OCI-M2 (cell line): ENCODE measurements around the gene DDX4.

Source experiments
- DNase-seq: peaks from one replicate; lab custom pipeline; 2025; ENCODE audit not compliant: unreplicated experiment; lab: John Stamatoyannopoulos, UW

The DDX4 gene

GRCh38 chr5:55820488-55820887 is 82.6 kb downstream of the DDX4 start:
- DNase-seq = no peak

DNA sequence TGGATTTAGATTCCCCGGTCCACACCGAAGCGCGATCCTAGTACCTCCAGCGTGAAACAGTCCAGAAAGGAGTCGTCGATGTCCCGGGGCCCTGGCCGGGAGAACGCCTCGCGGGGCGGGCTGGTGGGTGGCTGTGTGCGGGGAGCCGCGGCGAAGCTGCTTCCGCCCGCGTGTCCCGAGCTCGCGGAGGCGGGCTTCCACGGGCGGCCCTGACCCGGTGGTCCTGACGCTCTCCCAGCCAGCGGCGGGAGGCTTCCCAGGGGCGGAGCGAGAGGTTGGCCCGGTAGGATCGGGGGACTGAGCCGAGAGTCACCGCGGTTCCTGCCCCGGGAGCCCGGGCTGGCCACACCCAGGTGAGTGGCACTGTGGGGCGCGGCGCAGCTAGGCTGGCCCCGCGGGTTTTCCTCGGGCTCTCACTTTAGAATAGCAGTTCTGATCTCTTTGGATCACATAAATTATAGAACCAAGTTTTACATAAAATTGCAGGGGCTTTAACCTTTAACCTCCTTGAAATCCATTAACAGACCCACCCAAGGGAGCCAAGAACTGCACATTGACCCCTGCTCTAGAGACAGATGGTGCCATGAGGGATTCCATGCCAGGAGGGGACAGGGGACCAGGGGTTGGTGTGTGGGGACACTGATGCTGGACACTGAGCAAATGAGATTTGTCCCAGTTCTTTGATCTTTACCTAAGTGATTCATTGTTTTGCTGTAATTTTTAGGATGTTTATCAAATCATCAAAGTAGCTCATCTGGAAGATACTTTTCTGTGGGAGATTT is 84.1 kb downstream of the DDX4 start:
- no peak for DNase-seq

GRCh38 chr5:55823151-55823796 is 85.4 kb downstream of the DDX4 start:
- no peak for DNase-seq

DNA sequence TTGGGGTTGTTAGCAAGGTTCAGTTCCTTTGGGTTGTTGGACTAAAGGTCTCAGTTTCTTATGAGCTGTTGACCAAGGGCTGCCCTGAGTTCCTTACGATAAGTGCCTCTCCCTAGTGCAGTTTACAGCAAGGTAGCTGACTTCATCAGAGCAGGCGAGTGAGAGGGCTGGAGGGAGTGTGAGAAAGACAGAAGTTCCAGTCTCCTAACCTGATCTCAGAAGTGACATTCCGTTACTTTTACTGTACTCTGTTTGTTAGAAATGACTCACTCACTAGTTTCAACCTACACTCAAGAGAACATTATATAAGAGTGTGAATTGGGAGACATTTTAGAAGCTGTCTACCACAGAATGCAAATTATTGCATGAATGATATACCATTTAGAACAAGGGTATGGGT is 92.1 kb downstream of the DDX4 start:
- no peak for DNase-seq

GRCh38 chr5:55832446-55832845 is 94.6 kb downstream of the DDX4 start:
- DNase-seq = no peak

DNA sequence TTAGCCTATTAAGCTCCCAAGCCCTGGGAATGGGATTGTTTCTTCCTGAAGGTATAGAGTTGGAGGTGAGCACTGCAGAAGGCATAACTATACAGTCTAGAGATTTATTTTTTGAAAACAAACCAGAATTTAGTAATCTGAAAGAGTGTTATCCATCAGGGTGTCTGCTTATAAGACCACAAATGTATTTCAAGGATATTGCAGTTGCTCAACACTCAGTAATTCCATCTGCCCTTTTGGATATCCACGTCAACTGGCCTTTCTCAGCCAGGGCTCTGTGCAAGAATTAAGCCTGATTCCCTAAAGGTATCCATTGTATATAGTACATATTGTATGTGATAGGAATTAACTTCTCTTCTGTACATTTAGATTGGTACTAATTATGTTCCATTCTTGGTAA is 98.3 kb downstream of the DDX4 start:
- DNase-seq = no peak

DNA sequence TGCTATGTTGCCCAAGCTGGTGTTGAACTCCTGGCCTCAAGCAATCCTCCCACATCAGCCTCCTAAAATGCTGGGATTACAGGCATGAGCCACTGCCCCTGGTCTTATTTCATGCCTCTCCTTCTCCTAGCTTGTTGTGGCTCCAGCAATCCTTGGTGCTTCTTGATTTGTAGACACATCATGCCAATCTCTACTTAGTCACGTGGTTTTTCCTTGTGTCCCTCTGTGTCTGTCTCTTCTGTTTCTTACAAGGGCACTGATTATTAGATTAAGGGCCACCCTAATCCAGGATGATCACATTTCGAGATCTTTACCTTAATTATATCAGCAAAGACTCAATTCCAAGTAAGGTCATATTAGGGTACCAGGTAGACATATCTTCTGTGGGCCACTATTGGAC is 104.1 kb downstream of the DDX4 start:
- no peak for DNase-seq

DNA sequence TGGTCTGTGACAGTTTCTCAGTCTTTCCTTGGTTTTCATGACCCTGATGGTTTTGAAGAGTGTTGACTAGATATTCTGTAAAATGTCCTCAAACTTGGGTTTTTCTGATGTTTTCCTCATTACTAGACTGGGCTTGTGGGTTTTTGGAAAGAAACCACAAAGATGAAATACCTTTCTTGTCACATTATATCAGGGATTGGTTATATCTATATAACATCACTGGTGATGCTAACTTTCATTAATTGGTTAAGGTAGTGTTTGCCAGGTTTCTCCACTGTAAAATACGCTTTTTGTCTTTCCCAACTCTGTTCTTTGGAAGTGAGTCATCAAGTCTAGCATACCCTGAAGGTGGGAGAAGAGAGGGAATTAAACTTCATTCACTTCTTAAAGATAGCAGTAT is 110.0 kb downstream of the DDX4 start:
- DNase-seq = no peak

DNA sequence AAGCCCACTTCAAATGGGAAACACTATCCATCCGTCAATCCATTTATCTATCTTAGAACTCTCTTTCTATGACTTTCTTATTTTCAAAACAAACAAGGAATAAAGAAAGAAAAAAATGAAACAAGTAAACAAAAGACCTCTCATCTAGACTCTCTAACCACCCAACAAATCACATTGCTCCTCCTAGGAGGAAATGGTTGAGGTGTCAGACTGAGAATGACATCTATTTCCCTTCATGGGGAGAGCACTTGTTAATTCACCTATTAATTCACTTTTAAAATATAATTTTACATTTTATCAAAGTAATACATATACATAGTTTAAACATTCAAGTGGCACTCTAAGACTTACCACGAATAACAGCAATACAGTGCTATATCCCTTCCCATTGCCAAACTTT is 110.9 kb downstream of the DDX4 start:
- no peak for DNase-seq

GRCh38 chr5:55850839-55851674 is 113.2 kb downstream of the DDX4 start, which contains the start of gene IL31RA:
TSS of gene IL31RA (plus strand) at chr5:55851357. CDS start at chr5:55851571, 214 bp downstream.
- DNase-seq = no peak

- DNase-seq = no peak
Observed at GRCh38 chr5:55851675-55851979, 113.8 kb downstream of the DDX4 start.

DNA sequence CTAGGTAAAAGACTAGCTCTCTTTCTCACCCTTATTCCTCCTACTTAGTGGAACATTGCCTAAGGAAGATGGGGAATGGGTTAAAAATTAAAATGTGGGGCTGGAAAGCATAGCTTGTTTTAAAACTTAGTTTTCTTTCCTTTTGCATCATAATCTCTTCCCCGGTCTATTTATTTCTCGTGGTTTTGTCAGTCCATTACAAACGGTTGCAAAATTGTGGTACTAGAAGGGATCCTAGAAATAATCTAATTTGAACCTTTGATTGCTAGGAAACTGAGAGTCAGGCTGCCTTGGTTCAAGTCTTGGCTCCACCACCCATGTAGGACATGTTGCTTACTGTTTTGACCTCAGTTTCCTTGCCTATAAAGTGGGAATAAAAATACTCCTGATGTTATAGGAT is 114.6 kb downstream of the DDX4 start:
- DNase-seq = no peak

- no peak for DNase-seq
Observed at GRCh38 chr5:55853041-55853670, 115.3 kb downstream of the DDX4 start.

- DNase-seq = no peak
Observed at GRCh38 chr5:55853818-55854217, 116.0 kb downstream of the DDX4 start.

GRCh38 chr5:55855509-55855908 is 117.6 kb downstream of the DDX4 start:
- no peak for DNase-seq

DNA sequence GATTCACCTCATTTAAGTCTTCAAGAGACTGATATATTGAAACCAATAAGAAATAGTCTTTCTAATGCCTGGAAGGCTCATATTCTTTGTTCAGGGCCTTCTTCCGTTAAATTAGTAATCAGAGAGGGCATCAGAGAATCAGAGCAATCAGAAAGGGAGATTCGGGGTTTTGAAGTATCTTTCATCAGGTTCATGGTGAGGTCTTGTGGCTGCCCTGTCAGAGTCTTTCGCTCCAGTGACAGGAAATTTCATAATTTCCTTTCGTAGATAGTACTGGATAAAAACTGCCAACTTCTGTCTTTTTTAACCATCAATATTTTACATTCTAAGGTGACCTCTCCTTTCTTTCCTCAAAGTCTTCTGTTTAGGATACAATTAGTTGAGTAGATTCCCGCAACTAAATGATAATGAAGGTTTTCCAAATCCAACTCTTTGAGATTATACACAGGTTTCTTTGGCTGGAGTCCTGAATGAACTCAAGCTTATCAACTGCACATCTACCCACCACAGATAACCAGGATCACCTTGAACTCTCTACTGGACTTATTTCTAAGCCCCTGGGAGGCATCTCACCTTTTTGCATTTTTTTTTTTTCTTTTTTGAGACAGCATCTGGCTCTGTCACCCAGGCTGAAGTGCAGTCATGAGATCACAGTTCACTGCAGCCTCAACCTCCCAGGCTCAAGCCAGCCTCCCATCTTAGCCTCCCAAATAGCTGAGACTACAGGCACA is 118.8 kb downstream of the DDX4 start:
- DNase-seq = no peak

- no peak for DNase-seq
Observed at GRCh38 chr5:55857247-55857640, 119.4 kb downstream of the DDX4 start.

DNA sequence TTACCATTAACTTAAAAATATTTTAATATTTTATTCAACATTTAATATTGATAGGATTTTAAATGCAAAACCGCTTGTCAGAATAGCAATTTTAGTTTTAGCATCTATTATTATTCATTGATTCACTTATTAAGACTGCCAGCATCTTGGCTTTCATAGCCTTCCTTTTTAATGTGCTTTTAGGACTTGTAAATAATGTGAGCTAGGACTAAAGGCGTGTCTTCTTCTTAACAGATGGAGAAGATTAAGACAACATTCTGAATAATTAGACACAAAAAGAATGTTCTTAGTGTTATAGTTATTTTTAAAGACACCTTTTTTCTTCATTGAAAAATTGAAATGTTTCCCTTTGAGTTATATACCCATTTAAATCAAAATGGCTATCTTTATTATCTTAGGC is 120.2 kb downstream of the DDX4 start:
- no peak for DNase-seq

DNA sequence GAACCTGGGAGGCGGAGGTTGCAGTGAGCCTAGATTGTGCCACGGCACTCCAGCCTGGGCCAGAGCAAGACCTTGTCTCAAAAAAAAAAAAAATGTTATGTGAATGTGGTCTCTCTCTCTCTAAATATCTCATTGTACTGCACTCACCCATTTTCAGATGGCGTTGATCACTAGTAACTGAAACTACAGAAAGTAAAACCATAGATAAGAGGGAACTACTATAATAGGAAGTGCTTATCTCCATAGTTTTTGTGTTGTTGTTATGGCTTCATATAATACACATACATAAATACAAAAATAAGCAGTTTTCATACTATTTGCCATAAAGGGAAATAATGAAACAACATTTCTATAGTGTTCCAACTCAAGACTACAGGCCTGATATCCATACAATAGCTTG is 122.4 kb downstream of the DDX4 start:
- DNase-seq = no peak

- no peak for DNase-seq
Observed at GRCh38 chr5:55860709-55861108, 122.8 kb downstream of the DDX4 start.
